Measurements from ENCODE around the gene TEX52. TPM values are rescaled to one million over a fixed set of nuclear protein-coding genes. Genes with fewer than 3 reads are reported as not detected.

Gene TEX52
- total RNA-seq, 1 donor: not detected

GRCh38 chr12:2800046-2800570 lies 56.7 kb downstream of the TEX52 start:
- no peak overlapping the region for H3K4me3 ChIP-seq (ENCODE audit: low read depth, low read length)
- DNase-seq (ENCODE audit: low read depth): no peak
- TF ChIP-seq, protein P1, sequence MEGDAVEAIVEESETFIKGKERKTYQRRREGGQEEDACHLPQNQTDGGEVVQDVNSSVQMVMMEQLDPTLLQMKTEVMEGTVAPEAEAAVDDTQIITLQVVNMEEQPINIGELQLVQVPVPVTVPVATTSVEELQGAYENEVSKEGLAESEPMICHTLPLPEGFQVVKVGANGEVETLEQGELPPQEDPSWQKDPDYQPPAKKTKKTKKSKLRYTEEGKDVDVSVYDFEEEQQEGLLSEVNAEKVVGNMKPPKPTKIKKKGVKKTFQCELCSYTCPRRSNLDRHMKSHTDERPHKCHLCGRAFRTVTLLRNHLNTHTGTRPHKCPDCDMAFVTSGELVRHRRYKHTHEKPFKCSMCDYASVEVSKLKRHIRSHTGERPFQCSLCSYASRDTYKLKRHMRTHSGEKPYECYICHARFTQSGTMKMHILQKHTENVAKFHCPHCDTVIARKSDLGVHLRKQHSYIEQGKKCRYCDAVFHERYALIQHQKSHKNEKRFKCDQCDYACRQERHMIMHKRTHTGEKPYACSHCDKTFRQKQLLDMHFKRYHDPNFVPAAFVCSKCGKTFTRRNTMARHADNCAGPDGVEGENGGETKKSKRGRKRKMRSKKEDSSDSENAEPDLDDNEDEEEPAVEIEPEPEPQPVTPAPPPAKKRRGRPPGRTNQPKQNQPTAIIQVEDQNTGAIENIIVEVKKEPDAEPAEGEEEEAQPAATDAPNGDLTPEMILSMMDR (IDR thresholded peaks at IDR 0.05; ENCODE audit: insufficient read depth, low read depth, low read length): no peak

Other genes with a start within 250 kb of the TEX52 start
- 25.4 and 51.8 TPM in 2 replicates for gene FKBP4, start 62.1 kb downstream of the TEX52 start, total RNA-seq
- gene ITFG2, start 44.4 kb downstream of the TEX52 start, total RNA-seq: 21.2 and 22.2 TPM in 2 replicates
- gene NRIP2, start 22.0 kb downstream of the TEX52 start, total RNA-seq: under 0.01 and 0.86 TPM in 2 replicates
- 16.4 and 17.7 TPM in 2 replicates for gene FOXM1, start 20.1 kb upstream of the TEX52 start, total RNA-seq
- gene RHNO1, start 20.2 kb upstream of the TEX52 start, total RNA-seq: 28.3 and 38.0 TPM in 2 replicates
- 39.9 and 41.5 TPM in 2 replicates for gene TULP3, start 33.9 kb upstream of the TEX52 start, total RNA-seq
- gene TEAD4, start 102.4 kb upstream of the TEX52 start, total RNA-seq: 22.0 and 22.5 TPM in 2 replicates
- 41.6 and 76.0 TPM in 2 replicates for gene TSPAN9, start 220.3 kb upstream of the TEX52 start, total RNA-seq

Measured in fibroblast of villous mesenchyme (primary cell).